ENCODE results near the gene BICRAL. TPM values are rescaled to one million over a fixed set of nuclear protein-coding genes. Genes with fewer than 3 reads are reported as not detected.

Gene BICRAL
- total RNA-seq, 4 donors from 2014 or later: 19.9 to 24.5 (median 23.6) TPM

DNA sequence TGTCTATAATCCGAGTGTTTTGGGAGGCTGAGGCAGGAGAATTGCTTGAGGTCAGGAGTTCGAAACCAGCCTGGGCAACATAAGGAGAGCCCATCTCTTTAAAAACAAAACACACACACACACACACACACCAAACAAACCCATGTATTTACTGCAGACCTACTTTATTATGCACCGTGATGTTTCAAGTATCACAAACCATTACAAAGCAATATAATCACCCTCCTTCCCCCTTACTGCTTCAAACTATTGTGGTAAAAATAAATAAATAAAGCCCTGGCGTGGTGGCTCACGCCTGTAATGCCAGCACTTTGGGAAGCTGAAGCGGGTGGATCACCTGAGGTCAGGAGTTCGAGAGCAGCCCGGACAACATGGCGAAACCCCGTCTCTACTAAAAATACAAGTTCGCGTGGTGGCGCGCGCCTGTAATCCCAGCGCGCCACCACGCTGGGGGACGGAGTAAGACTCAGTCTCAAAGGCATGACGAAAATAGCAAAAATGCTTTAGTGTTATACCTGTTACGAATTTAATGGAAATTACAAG is 37.4 kb upstream of the BICRAL start:
- Histone ChIP-seq H3K27ac (peak overlapping the region in 1 of 3 donors; percentile 88), H3K27me3 (no peaks in the 10 kb centered on the region), H3K4me3 (replicated peaks in 1 of 3) (peak overlapping the region; percentile 78 to 99 (median 84)), H3K36me3 (no peaks in the 10 kb centered on the region), H3K4me1 (peaks cover 15 to 27% of the 10 kb centered on the region in 2 donors), H3K9me3 (no peaks in the 10 kb centered on the region)
- no peak for TF ChIP-seq POLR2A (IDR thresholded peaks at IDR 0.05)
- TF ChIP-seq, protein P1, sequence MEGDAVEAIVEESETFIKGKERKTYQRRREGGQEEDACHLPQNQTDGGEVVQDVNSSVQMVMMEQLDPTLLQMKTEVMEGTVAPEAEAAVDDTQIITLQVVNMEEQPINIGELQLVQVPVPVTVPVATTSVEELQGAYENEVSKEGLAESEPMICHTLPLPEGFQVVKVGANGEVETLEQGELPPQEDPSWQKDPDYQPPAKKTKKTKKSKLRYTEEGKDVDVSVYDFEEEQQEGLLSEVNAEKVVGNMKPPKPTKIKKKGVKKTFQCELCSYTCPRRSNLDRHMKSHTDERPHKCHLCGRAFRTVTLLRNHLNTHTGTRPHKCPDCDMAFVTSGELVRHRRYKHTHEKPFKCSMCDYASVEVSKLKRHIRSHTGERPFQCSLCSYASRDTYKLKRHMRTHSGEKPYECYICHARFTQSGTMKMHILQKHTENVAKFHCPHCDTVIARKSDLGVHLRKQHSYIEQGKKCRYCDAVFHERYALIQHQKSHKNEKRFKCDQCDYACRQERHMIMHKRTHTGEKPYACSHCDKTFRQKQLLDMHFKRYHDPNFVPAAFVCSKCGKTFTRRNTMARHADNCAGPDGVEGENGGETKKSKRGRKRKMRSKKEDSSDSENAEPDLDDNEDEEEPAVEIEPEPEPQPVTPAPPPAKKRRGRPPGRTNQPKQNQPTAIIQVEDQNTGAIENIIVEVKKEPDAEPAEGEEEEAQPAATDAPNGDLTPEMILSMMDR (IDR thresholded peaks at IDR 0.05): no peak
- DNase-seq: peak in 1 of 2 donors; percentile 18
- intact Hi-C loops (cut with DNase I): no loop called here
- WGBS, 2 donors: 50 to 52% methylated on average over 21 of the region's 21 CpGs

DNA sequence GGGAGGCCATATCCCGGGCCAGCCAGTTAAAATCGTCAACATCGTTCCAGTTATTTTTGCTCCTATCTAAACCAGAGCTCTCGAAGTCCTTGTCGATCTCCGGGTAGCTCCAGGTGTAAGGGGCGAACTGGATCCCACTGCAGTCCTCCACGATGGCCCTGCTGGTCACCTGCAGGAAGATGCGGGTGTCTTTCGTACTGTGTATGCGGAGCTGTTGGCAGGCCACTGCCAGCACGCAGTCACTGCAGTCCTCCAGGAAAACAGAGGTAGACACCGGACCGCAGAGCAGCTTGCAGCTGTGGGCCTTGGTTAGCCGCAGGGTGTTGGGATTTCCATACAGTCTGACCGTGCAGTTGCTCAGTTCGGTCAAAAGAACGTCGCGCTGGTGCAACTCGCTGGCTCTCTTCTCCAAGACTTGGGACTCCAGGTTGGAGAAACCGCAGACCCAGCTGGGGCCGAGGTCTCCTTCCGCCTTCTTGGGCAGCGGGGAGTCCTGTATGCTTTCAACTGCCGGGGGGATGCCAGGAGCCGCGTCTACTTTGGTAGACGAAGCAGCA is 36.7 kb upstream of the BICRAL start:
- H3K27ac ChIP-seq: peak overlapping the region; percentile 88 to 97 (median 89)
- WGBS, 2 donors: 1 to 9% methylated on average over 12 to 15 of the region's 29 CpGs
- peak overlapping the region; percentile 78 to 99 (median 84) for H3K4me3 ChIP-seq (replicated peaks in 1 of 3)
- peak; percentile 33 to 34 for DNase-seq
- peaks cover 15 to 27% of the 10 kb centered on the region in 2 donors for H3K4me1 ChIP-seq
- TF ChIP-seq POLR2A (IDR thresholded peaks at IDR 0.05): no peak
- TF ChIP-seq, protein P1 (IDR thresholded peaks at IDR 0.05): no peak
- no peaks in the 10 kb centered on the region for H3K36me3 ChIP-seq
- intact Hi-C loops (cut with DNase I): no loop called here
- H3K27me3 ChIP-seq: no peaks in the 10 kb centered on the region
- no peaks in the 10 kb centered on the region for H3K9me3 ChIP-seq

DNA sequence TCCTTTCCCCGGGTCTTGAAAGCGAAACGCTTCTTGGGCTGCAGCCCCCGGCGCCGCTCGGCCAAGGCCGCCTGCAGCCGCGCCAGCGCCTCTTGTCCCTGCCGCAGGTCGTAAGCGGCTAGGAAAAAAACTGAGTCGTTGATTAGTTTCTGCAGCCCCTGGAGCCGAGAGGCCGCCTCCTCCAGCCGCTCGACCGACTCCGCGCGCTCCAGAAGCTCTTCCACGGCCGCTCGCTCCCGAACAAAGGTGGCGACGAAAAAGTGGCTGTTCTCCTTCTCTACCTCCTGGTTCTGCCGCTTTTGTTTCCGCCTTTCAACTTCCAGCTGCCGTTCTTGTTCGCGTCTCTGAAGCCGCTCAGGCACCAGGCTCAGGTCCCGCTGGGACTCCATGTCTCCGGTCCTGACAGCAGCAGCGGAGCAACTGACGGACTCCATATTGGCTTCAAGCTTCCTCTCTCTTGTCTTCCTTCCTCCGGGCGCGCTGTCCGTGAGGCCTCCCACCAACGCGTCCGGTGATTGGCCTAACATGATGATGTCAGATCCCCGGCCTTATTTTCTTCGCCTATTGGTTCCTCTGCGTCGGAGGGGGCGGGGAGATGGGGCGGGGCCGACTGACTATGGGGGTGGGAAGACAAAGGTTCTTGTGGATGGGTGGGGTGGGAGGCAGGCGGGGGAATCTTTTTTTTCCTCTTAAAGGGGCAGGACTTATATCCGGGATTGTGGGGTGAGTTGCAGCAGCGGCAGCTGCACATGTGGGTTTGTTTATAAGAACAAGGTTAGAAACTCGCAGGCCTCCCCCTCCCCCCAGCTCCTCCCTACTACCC is 36.0 kb upstream of the BICRAL start, which contains the start of gene TBCC:
TBCC (minus strand) TSS at position 464 of the 823 bp plus-strand sequence; CDS start at position 434, 30 bp downstream.
- Histone ChIP-seq H3K36me3 (no peaks in the 10 kb centered on the region), H3K4me1 (peaks cover 15 to 27% of the 10 kb centered on the region in 2 donors), H3K9me3 (no peaks in the 10 kb centered on the region), H3K27me3 (no peaks in the 10 kb centered on the region), H3K27ac (peak within 1 kb of the TSS; percentile 90 to 97 (median 95)), H3K4me3 (replicated peaks in 1 of 3) (peak within 1 kb of the TSS; percentile 78 to 99 (median 84))
- WGBS, 2 donors: 0 to 1% methylated on average over 28 to 44 of the region's 57 CpGs
- intact Hi-C loops (cut with DNase I): no loop called here
- DNase-seq: peak; percentile 97
- TF ChIP-seq, protein P1 (IDR thresholded peaks at IDR 0.05): peak in 1 of 6 experiments; percentile 8
- peak; percentile 87 to 99 for TF ChIP-seq POLR2A (IDR thresholded peaks at IDR 0.05)

- peak; percentile 81 for DNase-seq
Observed at GRCh38 chr6:42746463-42747391, 35.1 kb upstream of the BICRAL start.

More at GRCh38 chr6:42746463-42747391, 35.1 kb upstream of the BICRAL start:
- intact Hi-C loops (cut with DNase I): no loop called here
- Histone ChIP-seq H3K4me3 (replicated peaks in 1 of 3) (peak overlapping the region; percentile 53 to 78 (median 66)), H3K4me1 (peaks cover 15 to 27% of the 10 kb centered on the region in 2 donors), H3K27me3 (no peaks in the 10 kb centered on the region), H3K27ac (peak overlapping the region; percentile 87 to 95 (median 90)), H3K9me3 (no peaks in the 10 kb centered on the region), H3K36me3 (no peaks in the 10 kb centered on the region)
- WGBS, 2 donors: 0 to 1% methylated on average over 25 to 45 of the region's 55 CpGs
- TF ChIP-seq, protein P1 (IDR thresholded peaks at IDR 0.05): no peak
- peak; percentile 66 to 91 for TF ChIP-seq POLR2A (IDR thresholded peaks at IDR 0.05)

Measured in thyroid gland (tissue), 4 donors.